Measurements from ENCODE around the gene CBX5. TPM values are rescaled to one million over a fixed set of nuclear protein-coding genes. Genes with fewer than 3 reads are reported as not detected.

Gene CBX5
- polyA plus RNA-seq, 1 donor (not counting 4 experiments of a cell fraction or from before 2014, with no cell fraction given) = 25.8 TPM

DNA sequence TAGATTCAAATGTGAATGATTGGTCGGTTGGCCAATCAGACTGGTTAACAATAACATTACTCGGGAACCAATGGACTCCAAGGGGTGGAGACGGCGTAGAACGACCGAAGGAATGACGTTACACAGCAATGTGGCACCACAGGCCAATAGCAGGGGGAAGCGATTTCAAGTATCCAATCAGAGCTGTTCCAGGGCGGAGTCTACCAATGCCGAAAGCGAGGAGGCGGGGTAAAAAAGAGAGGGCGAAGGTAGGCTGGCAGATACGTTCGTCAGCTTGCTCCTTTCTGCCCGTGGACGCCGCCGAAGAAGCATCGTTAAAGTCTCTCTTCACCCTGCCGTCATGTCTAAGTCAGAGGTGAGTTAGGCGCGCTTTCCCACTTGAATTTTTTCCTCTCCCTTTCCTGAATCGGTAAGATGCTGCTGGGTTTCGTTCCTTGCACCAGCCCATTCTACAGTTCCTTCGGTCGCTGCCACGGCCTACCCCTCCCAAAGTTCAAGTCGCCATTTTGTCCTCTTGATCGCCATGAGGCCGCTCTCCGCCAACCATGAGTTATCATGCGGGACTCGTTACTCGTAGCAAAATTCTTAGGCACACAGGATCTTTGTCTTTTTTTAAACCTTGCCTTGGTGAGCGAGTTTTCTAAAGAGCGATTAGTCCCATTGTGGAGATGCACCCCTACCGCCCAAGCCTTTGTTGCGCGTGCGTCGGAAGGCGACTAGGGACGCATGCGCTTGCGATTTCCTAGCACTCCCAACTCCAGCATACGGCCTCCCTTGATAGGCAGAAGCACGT, 742 bp upstream of the CBX5 start, which contains the start of gene HNRNPA1:
HNRNPA1 (plus strand) TSS at position 259 of the 793 bp plus-strand sequence; CDS start at position 341, 82 bp downstream.
- Histone ChIP-seq H2AFZ (ENCODE audit: control insufficient read depth, low read length) (peak within 1 kb of the TSS; percentile 98), H3K27ac (ENCODE audit: control insufficient read depth, insufficient read depth, low read length) (peak within 1 kb of the TSS; percentile 100), H3K9me1 (ENCODE audit: control insufficient read depth, extremely low read depth, insufficient read depth, low read length) (no peaks in the 10 kb centered on the region), H4K20me1 (ENCODE audit: control insufficient read depth, extremely low read depth, insufficient read depth, low read length) (peaks cover 26% of the 10 kb centered on the region), H3K79me2 (ENCODE audit: control insufficient read depth, insufficient read depth, low read length) (peaks cover 77% of the 10 kb centered on the region), H3K4me1 (ENCODE audit: control insufficient read depth, extremely low read depth, insufficient read depth, low read length) (peaks cover 37% of the 10 kb centered on the region), H3K4me2 (ENCODE audit: control insufficient read depth, extremely low read depth, insufficient read depth, low read depth, low read length) (peak within 1 kb of the TSS; percentile 98), H3K4me3 (ENCODE audit: control insufficient read depth in 2 of 3, extremely low read depth in 1 of 3, insufficient read depth in 2 of 3, low read depth in 1 of 3, low read length in 3 of 3) (peak within 1 kb of the TSS; percentile 71 to 98 (median 92)), H3K9ac (ENCODE audit: control insufficient read depth, extremely low read depth, insufficient read depth, low read length) (peak within 1 kb of the TSS; percentile 100), H3K27me3 (ENCODE audit: control insufficient read depth, extremely low read depth, insufficient read depth, low read length) (no peaks in the 10 kb centered on the region), H3K9me3 (ENCODE audit: control insufficient read depth, low read depth, low read length) (no peaks in the 10 kb centered on the region), H3K36me3 (ENCODE audit: control insufficient read depth in 2 of 2, extremely low read depth in 1 of 2, insufficient read depth in 2 of 2, low read length in 2 of 2) (peaks cover 8 to 37% of the 10 kb centered on the region in 2 experiments)
- dilution Hi-C loops (cut with MboI; ENCODE audit: extremely low pct_ligation_motif_present, low sequenced_read_pairs) = no loop called here
- FAIRE-seq (peak; percentile 84), DNase-seq (ENCODE audit: low read depth, low spot score) (peak; percentile 99)
- TF ChIP-seq EZH2 (IDR thresholded peaks at IDR 0.05; ENCODE audit: low read length) = no peak
- TF ChIP-seq, protein P1, sequence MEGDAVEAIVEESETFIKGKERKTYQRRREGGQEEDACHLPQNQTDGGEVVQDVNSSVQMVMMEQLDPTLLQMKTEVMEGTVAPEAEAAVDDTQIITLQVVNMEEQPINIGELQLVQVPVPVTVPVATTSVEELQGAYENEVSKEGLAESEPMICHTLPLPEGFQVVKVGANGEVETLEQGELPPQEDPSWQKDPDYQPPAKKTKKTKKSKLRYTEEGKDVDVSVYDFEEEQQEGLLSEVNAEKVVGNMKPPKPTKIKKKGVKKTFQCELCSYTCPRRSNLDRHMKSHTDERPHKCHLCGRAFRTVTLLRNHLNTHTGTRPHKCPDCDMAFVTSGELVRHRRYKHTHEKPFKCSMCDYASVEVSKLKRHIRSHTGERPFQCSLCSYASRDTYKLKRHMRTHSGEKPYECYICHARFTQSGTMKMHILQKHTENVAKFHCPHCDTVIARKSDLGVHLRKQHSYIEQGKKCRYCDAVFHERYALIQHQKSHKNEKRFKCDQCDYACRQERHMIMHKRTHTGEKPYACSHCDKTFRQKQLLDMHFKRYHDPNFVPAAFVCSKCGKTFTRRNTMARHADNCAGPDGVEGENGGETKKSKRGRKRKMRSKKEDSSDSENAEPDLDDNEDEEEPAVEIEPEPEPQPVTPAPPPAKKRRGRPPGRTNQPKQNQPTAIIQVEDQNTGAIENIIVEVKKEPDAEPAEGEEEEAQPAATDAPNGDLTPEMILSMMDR (optimal IDR thresholded peaks at IDR 0.05 in 1 of 3, IDR thresholded peaks at IDR 0.05 in 1 of 3, conservative IDR thresholded peaks at IDR 0.05 in 1 of 3; ENCODE audit: extremely low read depth in 1 of 3, insufficient read depth in 2 of 3, low read length in 3 of 3) = no peak

- TF ChIP-seq, protein P1 (optimal IDR thresholded peaks at IDR 0.05 in 1 of 3, IDR thresholded peaks at IDR 0.05 in 1 of 3, conservative IDR thresholded peaks at IDR 0.05 in 1 of 3; ENCODE audit: extremely low read depth in 1 of 3, insufficient read depth in 2 of 3, low read length in 3 of 3) = no peak
- TF ChIP-seq EZH2 (IDR thresholded peaks at IDR 0.05; ENCODE audit: low read length) = no peak
- Histone ChIP-seq H3K9me1 (ENCODE audit: control insufficient read depth, extremely low read depth, insufficient read depth, low read length) (no peaks in the 10 kb centered on the region), H3K36me3 (ENCODE audit: control insufficient read depth in 2 of 2, extremely low read depth in 1 of 2, insufficient read depth in 2 of 2, low read length in 2 of 2) (peaks cover 8 to 33% of the 10 kb centered on the region in 2 experiments), H3K9ac (ENCODE audit: control insufficient read depth, extremely low read depth, insufficient read depth, low read length) (peak overlapping the region; percentile 100), H3K4me3 (ENCODE audit: control insufficient read depth in 2 of 3, extremely low read depth in 1 of 3, insufficient read depth in 2 of 3, low read depth in 1 of 3, low read length in 3 of 3) (peak overlapping the region; percentile 58 to 98 (median 92)), H4K20me1 (ENCODE audit: control insufficient read depth, extremely low read depth, insufficient read depth, low read length) (peaks cover 22% of the 10 kb centered on the region), H3K4me1 (ENCODE audit: control insufficient read depth, extremely low read depth, insufficient read depth, low read length) (peaks cover 30% of the 10 kb centered on the region), H2AFZ (ENCODE audit: control insufficient read depth, low read length) (peak overlapping the region; percentile 73), H3K27me3 (ENCODE audit: control insufficient read depth, extremely low read depth, insufficient read depth, low read length) (no peaks in the 10 kb centered on the region), H3K4me2 (ENCODE audit: control insufficient read depth, extremely low read depth, insufficient read depth, low read depth, low read length) (peak overlapping the region; percentile 97), H3K27ac (ENCODE audit: control insufficient read depth, insufficient read depth, low read length) (peak overlapping the region; percentile 100), H3K9me3 (ENCODE audit: control insufficient read depth, low read depth, low read length) (no peaks in the 10 kb centered on the region), H3K79me2 (ENCODE audit: control insufficient read depth, insufficient read depth, low read length) (peaks cover 82% of the 10 kb centered on the region)
- DNase-seq (ENCODE audit: low read depth, low spot score) (no peak), FAIRE-seq (no peak)
- dilution Hi-C loops (cut with MboI; ENCODE audit: extremely low pct_ligation_motif_present, low sequenced_read_pairs) = no loop called here
Measured at GRCh38 chr12:54279227-54279631, 693 bp downstream of the CBX5 start.

Measured in keratinocyte (primary cell).